Measurements from ENCODE around the gene BCL2.

The BCL2 gene

DNA sequence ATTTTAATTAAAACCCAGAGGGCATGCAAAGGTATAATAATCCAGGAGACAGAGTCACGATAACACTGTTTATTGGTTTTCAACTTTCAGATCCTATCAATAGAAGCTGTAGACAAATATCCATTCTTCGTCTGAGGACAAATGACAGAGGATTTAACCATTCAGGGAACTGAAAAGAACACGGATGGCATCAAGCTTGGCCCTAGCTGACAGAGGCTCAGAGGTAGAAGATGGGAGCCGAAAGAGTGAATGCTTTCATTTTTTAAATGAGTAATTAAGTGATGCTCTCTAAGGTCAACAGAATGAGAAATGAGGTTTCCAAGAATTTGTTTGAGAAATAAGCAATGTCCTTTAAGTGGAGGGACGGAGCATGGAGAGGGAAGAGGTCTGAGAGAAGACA, 62.1 kb downstream of the BCL2 start:
- no peak for ATAC-seq

DNA sequence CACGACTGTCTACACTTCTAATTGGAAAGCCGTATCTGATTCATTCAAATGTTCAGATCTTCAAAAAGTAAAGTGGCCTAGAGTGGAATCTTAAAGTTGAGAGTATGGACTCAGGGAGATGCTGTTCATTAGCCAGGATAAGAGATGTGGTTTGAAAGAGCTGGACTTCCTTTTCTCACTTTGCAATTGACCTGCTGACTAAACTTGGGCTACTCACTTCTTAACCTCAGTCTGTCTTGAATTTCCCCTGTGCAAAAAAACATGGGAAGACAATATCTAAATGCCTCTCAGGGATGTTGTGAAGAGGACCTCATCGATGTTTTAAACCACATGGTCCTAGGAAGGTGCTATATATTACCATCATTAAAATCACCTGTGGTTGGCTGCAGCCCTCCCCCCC, 64.1 kb downstream of the BCL2 start:
- ATAC-seq: no peak

DNA sequence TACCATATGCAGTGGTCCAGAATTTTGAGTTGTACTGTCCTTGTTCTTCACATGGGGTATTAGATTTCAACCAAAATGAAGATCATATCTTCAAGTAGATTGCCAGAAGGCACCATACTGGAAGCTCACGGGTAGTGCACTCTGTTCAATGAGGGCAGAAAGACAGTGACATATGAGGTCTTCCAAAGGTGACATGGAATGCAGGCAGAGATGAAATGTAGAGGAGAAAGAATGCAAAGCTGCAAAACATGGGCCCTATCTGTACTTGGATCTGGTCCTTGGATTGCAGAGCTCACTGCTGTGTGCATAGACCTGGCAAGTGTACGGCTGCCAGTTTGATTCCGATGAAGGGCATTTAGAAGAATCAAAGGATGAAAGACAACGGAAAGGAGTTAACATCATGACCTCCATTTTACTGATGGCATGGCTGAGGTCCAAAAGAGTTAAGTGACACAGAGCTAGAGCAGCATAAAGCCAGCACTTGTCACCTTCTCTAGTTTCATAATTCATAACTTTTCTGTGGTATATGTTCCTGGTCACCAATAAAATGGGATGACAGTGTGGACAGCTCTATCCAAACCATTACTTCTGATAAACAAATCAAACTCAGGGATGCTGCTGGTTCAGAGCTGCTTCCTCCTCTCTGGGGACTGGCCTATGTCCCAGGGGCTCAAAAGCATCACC, 64.7 kb downstream of the BCL2 start:
- no peak for ATAC-seq

DNA sequence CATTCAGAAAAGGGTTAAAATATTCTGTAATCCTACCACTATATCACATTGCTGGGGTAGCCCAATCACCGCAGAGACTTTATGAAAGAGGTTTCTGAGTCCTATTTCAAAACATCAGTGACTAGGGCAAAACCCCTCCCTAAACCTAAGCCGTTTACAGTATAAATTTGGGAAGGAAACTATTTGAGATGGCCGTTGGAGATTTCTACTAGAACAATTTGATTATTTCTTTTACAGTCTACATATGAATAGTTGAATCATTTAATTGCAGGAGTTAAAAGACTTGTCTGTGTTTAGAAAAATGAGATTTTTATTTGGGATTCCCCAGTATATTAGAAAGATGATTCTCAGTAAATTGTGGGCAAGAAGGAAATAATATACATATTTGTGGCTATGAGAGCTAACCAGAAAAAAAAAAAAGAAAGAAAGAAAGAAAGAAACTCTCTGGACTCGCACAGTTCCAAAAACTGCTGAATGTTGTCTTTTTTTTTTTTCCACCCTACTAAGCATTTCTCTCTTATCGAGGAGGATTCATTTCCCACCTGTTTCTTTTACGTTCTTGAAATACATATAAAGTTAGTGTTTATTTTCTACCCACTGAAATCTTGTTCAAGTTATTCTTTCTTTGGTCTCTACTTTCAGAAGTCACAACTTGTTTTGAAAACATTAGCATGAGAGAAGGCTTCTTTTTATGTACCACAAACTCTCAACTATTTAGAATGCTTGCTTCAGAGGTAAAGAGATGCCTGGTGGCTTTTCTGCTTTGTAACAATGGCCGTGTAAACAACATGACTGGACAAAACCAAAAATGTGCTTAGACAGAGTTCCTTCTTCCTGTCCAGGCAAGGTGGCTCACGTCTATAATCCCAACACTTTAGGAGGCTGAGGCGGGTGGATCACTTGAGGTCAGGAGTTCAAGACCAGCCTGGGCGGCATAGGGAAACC, 65.9 kb downstream of the BCL2 start:
- peak; percentile 34 to 44 for ATAC-seq

DNA sequence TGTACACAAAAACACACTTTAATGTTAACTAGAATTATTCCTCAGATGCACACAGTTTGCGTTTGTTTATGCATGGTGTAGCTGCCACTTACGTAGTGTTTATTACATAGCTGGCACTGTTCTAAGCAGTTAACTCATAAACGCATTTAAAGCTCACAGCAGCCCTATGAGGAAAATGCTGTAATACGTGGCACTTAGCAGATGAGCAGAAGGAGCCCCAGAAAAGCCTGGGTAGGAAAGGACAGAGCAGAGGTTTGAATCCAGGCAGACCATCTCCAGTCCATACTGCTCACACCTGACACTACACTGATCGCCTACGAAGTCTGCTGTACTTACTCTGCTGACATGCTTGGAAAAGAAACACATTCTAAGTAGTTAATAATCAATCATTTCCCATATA, 66.6 kb downstream of the BCL2 start:
- ATAC-seq: no peak

DNA sequence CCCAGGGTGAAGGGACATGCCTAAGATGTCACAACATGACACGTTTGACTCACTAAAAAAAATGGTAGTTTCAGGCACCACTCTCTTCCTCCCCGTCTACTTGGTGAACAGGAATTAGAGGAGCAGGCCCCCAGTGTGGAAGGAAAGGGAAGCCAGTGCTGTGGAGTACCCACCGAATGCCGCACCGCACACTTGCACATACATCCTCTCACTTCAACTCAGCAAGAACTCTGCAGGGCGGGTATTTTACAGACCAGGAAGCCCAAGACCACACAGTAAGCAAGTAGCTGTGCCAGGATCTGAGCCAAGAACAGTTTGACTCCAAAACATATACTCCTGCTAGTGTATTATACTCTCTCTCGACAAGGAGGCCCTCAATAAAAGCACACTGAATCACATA, 69.8 kb downstream of the BCL2 start:
- ATAC-seq: peak in 1 of 2 donors; percentile 24

DNA sequence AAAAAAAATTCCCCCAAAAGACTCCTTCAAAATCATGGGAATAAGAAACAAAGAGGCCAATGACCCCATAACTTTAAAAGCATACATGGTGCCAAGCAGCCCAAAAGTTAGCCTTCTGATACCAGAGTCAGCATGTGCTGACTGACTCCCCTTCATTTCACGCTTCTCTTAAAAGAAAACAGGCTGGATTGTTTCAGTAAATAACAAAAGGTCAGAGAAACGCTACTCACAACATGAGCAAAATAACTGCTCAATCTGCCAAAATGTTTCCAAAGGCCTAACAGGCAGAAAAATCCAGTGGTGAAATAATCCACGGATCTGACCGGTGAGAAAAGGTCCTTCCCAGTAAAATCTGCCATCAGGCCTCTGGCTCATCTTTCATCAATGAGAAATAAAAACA, 71.6 kb downstream of the BCL2 start:
- no peak for ATAC-seq

DNA sequence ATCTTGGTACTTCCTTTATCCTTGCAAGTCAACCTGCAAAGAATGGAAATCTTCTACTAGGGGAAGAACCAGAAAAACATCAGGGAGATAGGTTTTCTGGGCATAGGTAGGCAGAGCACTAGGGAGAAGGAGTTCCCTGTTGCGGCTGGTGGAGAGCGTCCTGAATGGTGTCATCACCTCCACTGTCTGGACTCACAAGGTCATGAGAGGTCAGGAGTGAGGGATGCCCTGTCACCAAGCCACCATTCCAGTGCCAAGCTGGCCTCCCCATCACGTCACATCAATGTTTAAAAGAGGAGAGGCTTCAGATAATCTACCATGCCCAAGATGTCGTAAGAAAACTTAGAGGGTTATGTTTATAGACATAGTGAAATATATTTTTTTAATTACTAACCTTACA, 72.1 kb downstream of the BCL2 start:
- ATAC-seq: no peak

DNA sequence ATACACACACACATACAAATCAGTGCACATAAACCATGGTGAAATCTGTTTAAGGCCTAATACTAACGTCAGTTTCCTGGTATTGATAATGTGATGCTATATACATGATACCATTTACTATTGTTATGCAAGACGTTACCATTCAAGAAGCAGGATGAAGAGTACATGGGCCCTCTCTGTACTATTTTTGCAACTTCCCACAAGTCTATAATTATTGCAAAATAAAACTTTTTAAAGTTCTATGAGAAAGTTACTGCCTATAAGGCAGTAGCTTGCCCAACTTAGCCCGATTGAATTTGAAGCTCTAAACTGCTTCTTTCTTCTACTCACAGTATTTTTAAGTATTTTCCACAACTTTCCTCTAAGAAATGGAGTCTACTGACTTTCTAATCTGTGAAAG, 74.0 kb downstream of the BCL2 start:
- no peak for ATAC-seq

DNA sequence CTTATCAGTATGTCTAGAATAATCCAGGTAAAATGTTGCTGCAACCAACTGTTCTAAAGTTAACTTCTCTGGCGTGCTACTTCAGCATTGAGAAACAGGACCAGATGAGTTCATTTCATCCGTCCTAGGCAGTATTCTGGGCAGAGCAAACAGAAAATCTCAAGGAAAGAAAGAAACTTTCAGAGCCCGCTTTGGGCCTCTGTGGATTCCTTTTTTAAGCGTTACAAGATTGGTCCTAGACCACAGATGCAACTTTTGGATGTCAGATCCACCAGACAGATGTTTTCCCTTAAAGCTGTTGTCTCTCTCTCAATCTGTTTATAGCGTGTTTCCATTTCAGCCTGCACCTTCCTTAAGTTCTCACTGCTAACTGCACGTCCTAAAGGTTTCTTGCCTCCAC, 75.0 kb downstream of the BCL2 start:
- ATAC-seq: no peak

DNA sequence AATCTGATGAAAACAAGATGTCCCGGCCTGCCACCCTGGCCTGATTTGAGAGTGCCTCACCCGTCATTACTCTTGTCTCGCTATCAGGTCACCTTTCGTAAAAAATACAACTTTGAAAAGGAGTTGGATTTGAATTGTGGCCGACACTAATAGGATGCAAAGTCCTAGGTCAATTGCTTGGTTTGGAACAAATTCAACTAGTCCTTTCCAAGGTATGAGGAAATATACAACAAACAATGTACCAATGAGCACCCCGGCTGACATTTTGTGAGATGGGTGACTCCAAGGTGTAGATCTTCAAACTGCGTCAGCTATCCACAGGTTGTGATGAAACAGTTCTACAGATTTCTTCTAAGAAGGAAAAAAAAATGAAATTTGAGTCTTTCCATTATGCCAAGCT, 77.8 kb downstream of the BCL2 start:
- no peak for ATAC-seq

DNA sequence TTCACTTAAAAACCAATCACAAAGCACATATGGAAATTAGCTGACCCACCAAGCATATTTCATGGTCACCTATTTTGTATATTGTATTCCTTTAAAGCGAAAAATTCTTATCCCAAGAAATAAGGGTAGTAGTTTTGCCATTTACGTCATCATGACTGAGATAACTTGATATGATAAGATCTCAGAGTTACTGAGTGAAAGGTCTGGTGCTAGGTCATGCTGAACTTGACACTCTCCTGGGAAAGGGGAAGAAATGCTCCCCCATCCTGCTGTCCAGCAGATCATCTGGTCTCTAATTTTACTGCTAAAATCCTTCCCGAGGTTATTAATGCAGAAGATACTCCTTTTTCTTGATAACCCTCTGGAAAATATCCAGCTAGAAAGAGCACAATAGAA, 78.3 kb downstream of the BCL2 start:
- ATAC-seq: no peak

DNA sequence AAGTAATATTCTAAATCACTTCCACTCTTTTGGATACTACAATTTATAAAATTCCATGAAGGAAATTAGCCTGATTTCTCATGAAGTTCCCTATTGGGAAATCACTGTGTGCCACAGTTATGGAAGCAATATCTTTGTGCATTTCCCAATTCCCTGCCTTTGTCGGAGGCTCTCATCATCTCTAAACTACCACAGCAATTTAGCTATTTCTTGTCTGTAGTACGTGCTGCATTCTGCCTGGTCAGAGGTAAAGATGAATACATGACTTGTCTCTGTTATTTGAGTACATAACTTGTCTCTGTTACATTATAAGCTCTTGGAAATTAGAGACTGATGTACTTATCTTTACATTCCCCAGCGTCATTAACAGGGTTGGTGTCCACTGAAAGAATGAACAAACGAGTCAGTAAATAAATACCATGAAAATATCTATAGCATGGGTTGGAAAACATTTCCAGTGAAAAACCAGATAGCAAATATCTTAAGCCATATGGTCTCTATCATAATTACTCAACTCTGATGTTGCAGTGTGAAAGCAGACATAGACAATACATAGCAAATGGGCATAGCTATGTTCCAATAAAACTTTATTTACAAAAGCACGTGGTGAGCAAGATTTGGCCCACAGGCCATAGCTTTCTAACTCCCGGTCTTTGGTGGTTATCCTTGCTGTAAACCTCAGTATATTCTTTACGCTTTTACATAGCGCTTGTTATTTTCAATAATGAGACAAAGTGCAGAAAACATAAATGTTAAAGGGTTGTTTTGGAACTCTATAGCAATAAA, 78.8 kb downstream of the BCL2 start:
- ATAC-seq: no peak

DNA sequence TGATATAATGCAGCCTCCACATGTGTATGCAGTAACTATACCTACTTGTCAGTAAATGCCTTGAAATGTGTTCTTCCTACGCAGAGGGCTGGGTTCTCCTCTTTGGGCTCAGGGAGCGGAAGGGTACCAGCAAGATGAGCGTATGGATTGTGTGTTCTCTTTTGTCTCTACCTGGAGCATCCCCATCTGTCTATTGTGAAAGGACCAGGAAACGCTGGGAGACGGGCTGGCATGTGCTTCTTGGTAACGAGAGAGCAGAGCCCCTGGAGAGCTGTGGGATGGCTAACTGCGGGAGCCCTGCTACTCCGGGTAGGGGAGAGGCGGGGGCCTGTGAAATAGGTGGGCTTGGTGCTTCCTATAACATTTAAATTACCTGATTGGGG, 80.9 kb downstream of the BCL2 start:
- no peak for ATAC-seq

DNA sequence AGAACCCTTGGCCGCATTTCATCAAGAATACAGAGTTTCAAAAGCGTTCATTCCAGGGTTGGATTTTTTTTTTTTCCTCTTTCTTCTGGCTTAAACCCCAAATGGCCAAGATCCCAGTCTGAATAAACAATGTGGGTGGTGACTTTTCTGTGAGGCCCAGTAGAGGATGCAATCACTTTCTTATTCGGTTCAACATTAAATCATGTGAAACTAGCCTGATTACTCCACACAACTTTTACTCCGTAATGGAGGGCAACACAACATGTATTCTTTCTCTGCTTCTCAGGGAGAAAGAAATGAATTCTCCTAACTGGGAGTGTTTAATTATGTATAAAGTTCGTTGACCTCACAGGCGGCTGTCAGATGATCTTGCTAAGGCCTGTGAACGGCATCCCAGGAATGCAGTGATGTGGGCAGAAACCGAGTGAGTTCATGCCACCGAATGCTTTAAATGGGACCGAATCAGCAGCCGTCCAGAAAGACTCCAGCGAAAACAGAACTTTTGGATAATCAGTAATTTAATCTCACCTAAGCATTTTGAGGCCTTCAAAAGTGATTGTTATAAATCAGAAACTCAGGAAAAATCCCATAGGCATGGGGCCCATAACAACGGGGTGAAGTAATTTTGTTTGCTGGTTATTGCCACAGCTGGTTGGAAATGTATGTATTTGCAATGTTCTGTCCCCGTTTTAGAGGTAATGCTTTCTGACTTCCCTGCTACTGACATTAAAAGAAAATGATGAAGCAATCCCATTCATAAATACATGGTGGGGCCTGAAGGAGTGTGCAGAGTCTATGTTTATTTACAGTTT, 81.5 kb downstream of the BCL2 start:
- no peak for ATAC-seq

DNA sequence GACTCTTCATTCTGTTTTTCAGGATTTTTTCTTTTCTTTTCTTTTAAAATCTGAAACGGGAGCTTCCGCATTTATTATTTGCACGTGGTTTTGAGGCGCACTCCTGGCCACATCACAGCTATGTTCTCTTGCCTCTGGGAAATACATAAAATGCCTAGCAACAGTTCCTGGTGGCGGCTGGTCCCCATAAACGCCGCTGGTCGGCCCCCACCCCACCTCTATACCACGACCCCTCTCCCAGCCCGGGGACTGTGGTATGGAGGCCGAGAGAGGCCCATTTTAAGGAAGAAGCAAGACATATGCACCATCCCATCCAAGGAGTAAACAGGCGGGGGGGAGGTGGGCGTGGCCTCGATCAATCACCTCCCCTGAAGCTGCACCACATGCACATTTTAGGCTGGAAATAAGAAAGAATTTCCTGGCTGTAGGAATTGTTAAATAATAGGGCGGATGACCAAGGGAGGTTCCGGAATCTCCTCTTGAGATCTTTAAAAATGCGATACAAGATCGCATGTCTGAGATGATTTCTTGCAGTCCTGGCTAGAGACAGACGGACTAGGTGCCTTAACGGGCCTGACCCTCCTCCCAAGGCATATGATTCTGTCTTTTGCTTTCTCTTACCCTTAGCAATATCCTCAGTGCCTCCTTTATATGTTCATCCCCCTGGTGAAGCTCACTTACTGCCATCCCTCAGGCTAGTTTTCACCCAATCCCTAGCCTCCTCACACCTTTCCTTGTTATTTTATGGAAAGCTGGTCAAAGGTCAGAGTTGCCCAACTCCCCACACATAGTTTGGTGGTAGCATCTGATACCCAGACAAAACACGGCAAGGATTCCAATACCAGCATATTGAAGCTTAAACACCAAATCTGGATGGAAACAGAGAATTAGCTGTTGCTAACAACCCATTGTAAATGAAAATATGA, 82.4 kb downstream of the BCL2 start:
- no peak for ATAC-seq

DNA sequence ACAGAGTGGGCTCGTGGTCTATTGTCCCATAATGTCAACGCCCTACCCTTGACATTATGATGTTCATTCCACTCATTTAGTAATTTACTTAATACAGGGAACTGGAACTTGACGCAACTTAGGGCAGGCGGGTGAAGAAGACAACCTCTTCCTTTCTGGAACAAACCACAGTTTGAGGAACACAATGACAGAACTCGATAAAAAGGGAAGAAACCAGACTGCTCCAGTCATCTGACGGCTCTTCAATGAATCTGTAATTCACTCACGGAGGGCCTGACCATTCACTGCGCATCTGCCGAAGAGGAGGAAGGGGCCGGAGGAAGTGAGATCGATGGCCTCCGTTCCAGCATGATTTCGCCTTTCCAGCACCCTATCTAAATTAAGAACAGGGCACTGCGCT, 83.2 kb downstream of the BCL2 start:
- ATAC-seq: no peak

DNA sequence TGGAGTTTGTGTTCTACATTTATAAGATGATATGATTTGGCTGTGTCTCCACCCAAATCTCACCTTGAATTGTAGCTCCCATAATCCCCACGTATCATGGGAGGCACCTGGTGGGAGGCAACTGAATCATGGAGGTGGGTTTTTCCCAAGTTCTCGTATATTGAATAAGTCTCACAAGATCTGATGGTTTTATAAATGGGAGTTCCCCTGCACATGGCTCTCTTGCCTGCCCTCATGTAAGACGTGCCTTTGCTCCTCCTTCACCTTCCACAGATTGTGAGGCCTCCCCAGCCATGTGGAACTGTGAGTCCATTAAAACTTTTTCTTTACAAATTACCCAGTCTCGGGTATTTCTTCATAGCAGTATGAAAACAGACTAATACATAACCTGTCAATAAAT, 83.6 kb downstream of the BCL2 start:
- ATAC-seq: peak; percentile 6 to 15

DNA sequence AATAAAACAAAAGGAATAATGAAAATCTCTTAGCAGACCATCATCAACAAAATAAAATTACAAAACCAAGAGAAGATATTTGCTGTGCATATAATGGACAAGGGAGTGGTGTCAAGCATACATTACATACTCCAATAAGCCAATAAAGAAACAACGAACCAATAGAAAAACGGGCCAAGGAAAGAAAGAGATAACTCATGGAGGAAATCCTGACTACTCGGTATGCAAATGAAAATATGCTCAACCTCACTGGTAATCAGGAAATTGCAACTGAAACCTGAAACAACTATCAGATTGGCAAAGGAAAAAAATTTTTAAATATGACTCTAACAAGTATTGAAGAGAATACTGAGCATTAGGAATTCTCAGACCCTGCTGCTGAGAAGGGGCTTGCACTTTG, 84.7 kb downstream of the BCL2 start:
- peak in 1 of 2 donors; percentile 31 for ATAC-seq

DNA sequence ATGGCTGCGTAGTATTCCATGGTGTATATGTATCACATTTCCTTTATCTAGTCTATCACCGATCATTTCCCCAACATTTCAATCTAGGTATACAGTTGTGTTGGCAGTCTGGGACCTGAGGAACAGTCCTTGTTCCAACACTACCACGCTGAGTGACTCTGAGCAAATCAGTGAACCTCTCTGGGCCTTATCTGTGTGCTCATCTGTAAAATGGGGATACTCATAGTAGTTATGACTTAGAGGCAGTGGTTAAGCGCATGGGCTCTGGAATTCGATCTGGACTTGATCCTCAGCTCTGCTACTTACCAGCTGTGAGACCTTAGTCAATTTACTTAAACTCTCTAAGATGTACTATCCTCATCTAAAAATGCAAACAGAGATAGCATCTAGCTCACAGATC, 85.1 kb downstream of the BCL2 start:
- ATAC-seq: peak in 1 of 2 donors; percentile 36

DNA sequence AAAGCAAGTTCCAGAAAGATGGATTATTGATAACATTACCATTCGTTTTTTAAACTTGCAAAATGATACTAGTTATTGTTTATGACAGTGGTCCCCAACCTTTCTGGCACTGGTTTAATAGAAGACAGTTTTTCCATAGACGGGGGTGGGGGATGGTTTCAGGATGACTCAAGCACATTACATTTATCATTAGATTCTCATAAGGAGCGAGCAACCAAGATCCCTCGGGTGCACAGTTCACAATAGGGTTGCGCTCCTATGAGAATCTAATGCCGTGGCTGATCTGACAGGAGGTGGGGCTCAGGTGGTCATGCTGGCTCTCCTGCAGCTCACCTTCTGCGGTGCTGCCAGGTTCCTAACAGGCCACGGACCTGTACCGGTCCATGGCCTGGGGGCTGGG, 86.2 kb downstream of the BCL2 start:
- peak; percentile 45 to 55 for ATAC-seq

Data from activated CD4-positive, CD25-positive, alpha-beta regulatory T cell treated with anti-CD3 and anti-CD28 coated beads, Interleukin-2, amount 50 U/mL, for 24 hours (primary cell).